Right lobe of liver (tissue), 4 donors: ENCODE data around the gene USP40.

ENCODE experiments used
- CTCF ChIP-seq, 4 donors: fragments of 200-600 bp in 3 of 4; fragments of 450-650 bp in 1 of 4; IDR thresholded peaks; one replicate each; pipeline versions ENCODE4 v1.5.1 to v1.8.0; 2016 to 2022; ENCODE audit warnings: antibody characterized with exemption in 4 of 4, mild to moderate bottlenecking in 2 of 4
- POLR2A ChIP-seq: fragments of 450-650 bp; IDR thresholded peaks from one replicate; pipeline ENCODE4 v1.6.1; 2017; ENCODE audit warnings: antibody characterized with exemption, mild to moderate bottlenecking
- donor health status: DM: no; HTN: no; CAD: no.
- donor health status: DM: no; HTN: no; CAD: no.
- donor health status: DM: no; HTN: yes; CAD: no.

DNA sequence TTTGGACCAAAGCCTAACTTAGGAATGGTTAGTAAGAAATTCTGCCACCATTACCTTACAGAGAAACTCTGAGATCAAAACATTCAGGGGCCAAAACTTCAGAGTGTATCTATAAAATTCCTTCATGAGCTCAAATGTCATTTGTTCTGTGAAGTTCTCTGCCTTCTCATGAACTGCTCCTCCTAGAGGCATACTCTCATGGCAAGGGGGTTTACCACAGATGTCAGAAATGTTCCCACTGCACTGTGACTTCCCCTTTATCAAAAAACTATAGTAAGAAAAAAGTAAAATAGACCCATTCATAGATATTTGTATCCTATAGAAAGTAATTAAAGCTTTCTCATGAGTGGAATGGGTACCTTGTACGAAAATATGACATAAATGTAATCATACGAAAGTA lies 68.5 kb downstream of the USP40 start:
- TF ChIP-seq CTCF (IDR thresholded peaks at IDR 0.05) = no peak
- TF ChIP-seq POLR2A = no peak
